GM20431 (cell line): ENCODE results near the gene GRK3.
"Not testable (repeated sequence)": the region's sequence is repeated elsewhere in the genome, so short reads cannot be mapped to it uniquely, and the experiment has no call there.

ENCODE experiments used
- in situ Hi-C: fragments of 300-500 bp; cut with MseI, MboI; formaldehyde crosslinking; loops from one replicate; pipeline ENCODE4 v1.15.0; 2020; ENCODE audit warnings: low sequenced_read_pairs; ENCODE audit not compliant: unreplicated experiment

The GRK3 gene

GRCh38 chr22:25614791-25615190 lies 50.3 kb downstream of the GRK3 start:
- in situ Hi-C loops, result not testable (repeated sequence)

- in situ Hi-C loops, result no loop called here
Measured at GRCh38 chr22:25621986-25622385, 57.5 kb downstream of the GRK3 start.

GRCh38 chr22:25623310-25623734 lies 58.8 kb downstream of the GRK3 start:
- in situ Hi-C loops, result no loop called here

- in situ Hi-C loops, result no loop called here
Measured at GRCh38 chr22:25623851-25624250, 59.4 kb downstream of the GRK3 start.

GRCh38 chr22:25624476-25624875 lies 60.0 kb downstream of the GRK3 start:
- in situ Hi-C loops, result no loop called here

GRCh38 chr22:25625747-25626623 lies 61.5 kb downstream of the GRK3 start:
- in situ Hi-C loops, result not testable (repeated sequence)

GRCh38 chr22:25626624-25626990 lies 62.1 kb downstream of the GRK3 start:
- in situ Hi-C loops, result no loop called here

- in situ Hi-C loops, result no loop called here
Measured at GRCh38 chr22:25627271-25627852, 62.9 kb downstream of the GRK3 start.

- in situ Hi-C loops, result no loop called here
Measured at GRCh38 chr22:25628494-25628893, 64.0 kb downstream of the GRK3 start.

GRCh38 chr22:25629613-25630012 lies 65.1 kb downstream of the GRK3 start:
- in situ Hi-C loops, result no loop called here

- in situ Hi-C loops, result no loop called here
Measured at GRCh38 chr22:25630447-25630846, 66.0 kb downstream of the GRK3 start.

- in situ Hi-C loops, result no loop called here
Measured at GRCh38 chr22:25636323-25636722, 71.8 kb downstream of the GRK3 start.

GRCh38 chr22:25637032-25637431 lies 72.6 kb downstream of the GRK3 start:
- in situ Hi-C loops, result no loop called here

- in situ Hi-C loops, result no loop called here
Measured at GRCh38 chr22:25637672-25638071, 73.2 kb downstream of the GRK3 start.

- in situ Hi-C loops, result no loop called here
Measured at GRCh38 chr22:25638638-25639037, 74.2 kb downstream of the GRK3 start.

- in situ Hi-C loops, result no loop called here
Measured at GRCh38 chr22:25641650-25642049, 77.2 kb downstream of the GRK3 start.

GRCh38 chr22:25643232-25644000 lies 78.9 kb downstream of the GRK3 start:
- in situ Hi-C loops, result no loop called here

GRCh38 chr22:25644122-25644521 lies 79.6 kb downstream of the GRK3 start:
- in situ Hi-C loops, result no loop called here

GRCh38 chr22:25645266-25645665 lies 80.8 kb downstream of the GRK3 start:
- in situ Hi-C loops, result no loop called here

GRCh38 chr22:25645964-25646363 lies 81.5 kb downstream of the GRK3 start:
- in situ Hi-C loops, result no loop called here

- in situ Hi-C loops, result no loop called here
Measured at GRCh38 chr22:25650833-25651232, 86.4 kb downstream of the GRK3 start.
